HL-60 (cell line): ENCODE measurements around the gene HSD17B3.

Source experiments
- GABPA ChIP-seq: IDR thresholded peaks from 2 replicates; pipeline ENCODE4 v1.6.1; 2012; ENCODE audit warnings: low read depth
- POLR2AphosphoS5 ChIP-seq: IDR thresholded peaks from 2 replicates; pipeline ENCODE4 v1.6.1; 2012; ENCODE audit warnings: low read depth
- REST ChIP-seq: IDR thresholded peaks from 2 replicates; pipeline ENCODE4 v1.6.1; 2012; ENCODE audit warnings: low read depth; ENCODE audit not compliant: insufficient replicate concordance
- TF ChIP-seq, protein P1 (sequence below): IDR thresholded peaks from one replicate; pipeline ENCODE4 v1.5.1; 2011; ENCODE audit warnings: low read length, control low read depth, inconsistent platforms; ENCODE audit not compliant: insufficient read depth

DNA sequence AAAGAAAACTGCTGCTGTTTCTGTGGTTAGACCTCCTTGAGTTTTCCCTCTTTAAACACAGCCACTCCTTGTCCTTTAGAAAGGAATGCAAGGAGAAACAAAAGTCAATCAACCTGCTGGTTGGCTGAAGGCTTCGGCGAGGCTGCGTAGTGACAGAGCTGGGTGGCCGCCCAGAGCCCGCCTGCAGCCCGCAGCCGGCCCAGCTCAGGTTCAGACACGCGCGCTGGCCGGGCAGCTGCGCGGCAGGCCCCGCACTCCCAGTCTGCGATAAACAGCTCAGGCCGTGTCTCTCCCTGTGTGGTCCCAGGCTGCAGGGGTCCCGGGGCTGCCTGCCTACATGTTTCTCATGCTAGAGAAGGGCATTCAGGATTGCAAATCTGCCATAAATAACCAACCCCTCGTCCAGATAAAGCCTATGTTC is 115.4 kb downstream of the HSD17B3 start:
- TF ChIP-seq, protein P1, sequence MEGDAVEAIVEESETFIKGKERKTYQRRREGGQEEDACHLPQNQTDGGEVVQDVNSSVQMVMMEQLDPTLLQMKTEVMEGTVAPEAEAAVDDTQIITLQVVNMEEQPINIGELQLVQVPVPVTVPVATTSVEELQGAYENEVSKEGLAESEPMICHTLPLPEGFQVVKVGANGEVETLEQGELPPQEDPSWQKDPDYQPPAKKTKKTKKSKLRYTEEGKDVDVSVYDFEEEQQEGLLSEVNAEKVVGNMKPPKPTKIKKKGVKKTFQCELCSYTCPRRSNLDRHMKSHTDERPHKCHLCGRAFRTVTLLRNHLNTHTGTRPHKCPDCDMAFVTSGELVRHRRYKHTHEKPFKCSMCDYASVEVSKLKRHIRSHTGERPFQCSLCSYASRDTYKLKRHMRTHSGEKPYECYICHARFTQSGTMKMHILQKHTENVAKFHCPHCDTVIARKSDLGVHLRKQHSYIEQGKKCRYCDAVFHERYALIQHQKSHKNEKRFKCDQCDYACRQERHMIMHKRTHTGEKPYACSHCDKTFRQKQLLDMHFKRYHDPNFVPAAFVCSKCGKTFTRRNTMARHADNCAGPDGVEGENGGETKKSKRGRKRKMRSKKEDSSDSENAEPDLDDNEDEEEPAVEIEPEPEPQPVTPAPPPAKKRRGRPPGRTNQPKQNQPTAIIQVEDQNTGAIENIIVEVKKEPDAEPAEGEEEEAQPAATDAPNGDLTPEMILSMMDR: no peak
- no peak for TF ChIP-seq POLR2AphosphoS5
- no peak for TF ChIP-seq GABPA
- no peak for TF ChIP-seq REST
